A549 (cell line): ENCODE results near the gene SLC17A5. TPM values are rescaled to one million over a fixed set of nuclear protein-coding genes. Genes with fewer than 3 reads are reported as not detected.

ENCODE experiments used
- ATAC-seq, 2 experiments: fragments of 200-7000 bp in 1 of 2; fragments of >200 bp in 1 of 2; cut with Nextera tagmentation in 1 of 2; cut with Tn5 transposase in 1 of 2; 3 replicates each; pipeline versions ENCODE4 v1.8.0 to v1.9.1; 2018 to 2020; ENCODE audit warnings: mild to moderate bottlenecking in 1 of 2, moderate library complexity in 1 of 2
- CTCF ChIA-PET: fragments of 300-600 bp; sonication (Branson Sonifier 250); formaldehyde crosslinking; extraction: SDS; loops from one replicate; lab custom pipeline; 2021; ENCODE audit warnings: antibody characterized with exemption, inconsistent platforms; lab: Yijun Ruan, JAX
- POLR2A ChIA-PET: fragments of 350-600 bp; formaldehyde crosslinking; extraction: SDS; loops from one replicate; lab custom pipeline; 2021; ENCODE audit warnings: antibody characterized with exemption, inconsistent platforms; lab: Yijun Ruan, JAX
- DNase-seq, 2 experiments: peaks; one replicate each; pipeline versions ENCODE4 v3.0.0 to v3.0.0-alpha.2; 2011 to 2016; ENCODE audit warnings: low read depth in 1 of 2, low spot score in 1 of 2
- FAIRE-seq: peaks from 2 replicates; lab custom pipeline; 2011; peaks lifted over from hg19 to GRCh38; lab: Jason Lieb, UNC
- H3K27ac ChIP-seq, 2 experiments: fragments of >200 bp; sonication (Bioruptor Twin); formaldehyde crosslinking; 3 replicates each; pipeline ENCODE4 v1.5.1; 2016 to 2017
- H3K4me1 ChIP-seq: fragments of >200 bp; sonication (Bioruptor Twin); formaldehyde crosslinking; 3 replicates; pipeline ENCODE4 v1.6.1; 2016
- H3K4me2 ChIP-seq: fragments of >200 bp; sonication (Bioruptor Twin); formaldehyde crosslinking; 3 replicates; pipeline ENCODE4 v1.6.1; 2016
- H3K4me3 ChIP-seq: fragments of >200 bp; sonication (Bioruptor Twin); formaldehyde crosslinking; 3 replicates; pipeline ENCODE4 v1.5.1; 2016
- H3K9me3 ChIP-seq: fragments of >200 bp; sonication (Bioruptor Twin); formaldehyde crosslinking; 3 replicates; pipeline ENCODE4 v1.6.1; 2016
- BCL3 ChIP-seq: fragments of >200 bp; sonication (Bioruptor Twin); formaldehyde crosslinking; IDR thresholded peaks from 3 replicates; pipeline ENCODE4 v1.6.1; 2016
- BHLHE40 ChIP-seq: IDR thresholded peaks from 2 replicates; pipeline ENCODE4 v1.6.1; 2012; ENCODE audit warnings: low read depth, low read length, inconsistent platforms
- CEBPB ChIP-seq, 2 experiments: fragments of >200 bp in 1 of 2; sonication (Bioruptor Twin) in 1 of 2; formaldehyde crosslinking in 1 of 2; IDR thresholded peaks; 2 replicates each; pipeline ENCODE4 v1.6.1; 2012 to 2016
- CHD2 ChIP-seq: fragments of 150-350 bp; IDR thresholded peaks from 2 replicates; pipeline ENCODE4 v1.6.1; 2014; ENCODE audit warnings: low read length; ENCODE audit not compliant: partially characterized antibody
- CHD4 ChIP-seq: fragments of 200-600 bp; sonication (generic); IDR thresholded peaks from 2 replicates; pipeline ENCODE4 v1.6.1; 2016; ENCODE audit warnings: antibody characterized with exemption, mild to moderate bottlenecking, borderline replicate concordance
- CTCF ChIP-seq: fragments of >200 bp; sonication (Bioruptor Twin); formaldehyde crosslinking; IDR thresholded peaks from 3 replicates; pipeline ENCODE4 v1.5.1; 2016
- E2F6 ChIP-seq: IDR thresholded peaks from 2 replicates; pipeline ENCODE4 v1.6.1; 2012; ENCODE audit warnings: low read depth, borderline replicate concordance
- FOSL2 ChIP-seq, 2 experiments: fragments of 450-650 bp in 1 of 2; fragments of >200 bp in 1 of 2; sonication (Bioruptor Twin) in 1 of 2; formaldehyde crosslinking; IDR thresholded peaks; 2 replicates each; pipeline versions ENCODE4 v1.5.0 to v1.6.1; 2016 to 2020; ENCODE audit warnings: mild to moderate bottlenecking in 1 of 2, moderate library complexity in 1 of 2
- GATA3 ChIP-seq: IDR thresholded peaks from 2 replicates; pipeline ENCODE4 v1.6.1; 2012; ENCODE audit warnings: borderline replicate concordance
- HDAC2 ChIP-seq: fragments of 200-600 bp; sonication (generic); IDR thresholded peaks from 2 replicates; pipeline ENCODE4 v1.6.1; 2016
- HOXB5 ChIP-seq: fragments of 250-450 bp; sonication (Bioruptor Pico); IDR thresholded peaks from 2 replicates; pipeline ENCODE4 v1.5.0; 2020; ENCODE audit warnings: mild to moderate bottlenecking, moderate library complexity
- JUN ChIP-seq, 2 experiments: fragments of >200 bp; sonication (Bioruptor Twin); formaldehyde crosslinking; IDR thresholded peaks; 2 replicates in 1 of 2; 3 replicates in 1 of 2; pipeline ENCODE4 v1.6.1; 2016 to 2017
- JUNB ChIP-seq: fragments of >200 bp; sonication (Bioruptor Twin); formaldehyde crosslinking; IDR thresholded peaks from 2 replicates; pipeline ENCODE4 v1.6.1; 2016
- MAFK ChIP-seq: fragments of 450-650 bp; IDR thresholded peaks from 2 replicates; pipeline ENCODE4 v1.6.1; 2014; ENCODE audit not compliant: partially characterized antibody
- NPAS2 ChIP-seq: fragments of 250-450 bp; sonication (Bioruptor Pico); IDR thresholded peaks from 2 replicates; pipeline ENCODE4 v1.8.0; 2022; ENCODE audit warnings: mild to moderate bottlenecking, moderate library complexity, borderline replicate concordance
- POLR2AphosphoS2 ChIP-seq: conservative IDR thresholded peaks from 2 replicates; pipeline ENCODE4 v1.6.1; 2012; ENCODE audit warnings: low read length, improper control_type of control experiment, inconsistent platforms
- RAD21 ChIP-seq, 2 experiments: fragments of >200 bp in 1 of 2; sonication (Bioruptor Twin) in 1 of 2; formaldehyde crosslinking in 1 of 2; IDR thresholded peaks in 1 of 2; conservative IDR thresholded peaks in 1 of 2; 2 replicates in 1 of 2; 3 replicates in 1 of 2; pipeline ENCODE4 v1.6.1; 2012 to 2018; ENCODE audit warnings: inconsistent platforms in 1 of 2
- RARB ChIP-seq: fragments of 250-450 bp; sonication (Bioruptor Pico); IDR thresholded peaks from 2 replicates; pipeline ENCODE4 v1.8.0; 2021; ENCODE audit warnings: mild to moderate bottlenecking, moderate library complexity
- RCOR1 ChIP-seq: fragments of 150-350 bp; IDR thresholded peaks from 2 replicates; pipeline ENCODE4 v1.6.1; 2014; ENCODE audit warnings: antibody characterized with exemption, low read length, low read depth
- REST ChIP-seq: fragments of 200-600 bp; sonication (generic); IDR thresholded peaks from 2 replicates; pipeline ENCODE4 v1.6.1; 2016; ENCODE audit warnings: antibody characterized with exemption, mild to moderate bottlenecking, moderate library complexity
- RFX5 ChIP-seq: fragments of 450-650 bp; IDR thresholded peaks from 2 replicates; pipeline ENCODE4 v1.7.1; 2014; ENCODE audit warnings: antibody characterized with exemption, mild to moderate bottlenecking, moderate library complexity
- SMC3 ChIP-seq: fragments of >200 bp; sonication (Bioruptor Twin); formaldehyde crosslinking; IDR thresholded peaks from 3 replicates; pipeline ENCODE4 v1.6.1; 2018; ENCODE audit warnings: inconsistent platforms
- SREBF2 ChIP-seq: fragments of 450-650 bp; IDR thresholded peaks from 2 replicates; pipeline ENCODE4 v1.6.1; 2014; ENCODE audit warnings: mild to moderate bottlenecking, moderate library complexity
- TFCP2L1 ChIP-seq: fragments of 250-450 bp; sonication (Bioruptor Pico); IDR thresholded peaks from 2 replicates; pipeline ENCODE4 v1.5.0; 2021; ENCODE audit warnings: mild to moderate bottlenecking
- TP53 ChIP-seq: fragments of 250-450 bp; sonication (Bioruptor Pico); IDR thresholded peaks from 2 replicates; pipeline ENCODE4 v1.5.0; 2021; ENCODE audit warnings: mild to moderate bottlenecking, moderate library complexity
- ZSCAN20 ChIP-seq: fragments of 250-450 bp; sonication (Bioruptor Pico); IDR thresholded peaks from 2 replicates; pipeline ENCODE4 v1.8.0; 2022; ENCODE audit warnings: mild to moderate bottlenecking, moderate library complexity
- WGBS: methylation state at CpG from one replicate; pipeline ENCODE4 v1.1.6; 2017; ENCODE audit errors: missing lambda C conversion rate; 5-methylcytosine and 5-hydroxymethylcytosine counted together
- polyA plus RNA-seq, 4 experiments: library from polyadenylated mRNA; depleted of rRNA in 3 of 4; stranded (reverse); fragments of >200 nt; fragmentation: RNase III in 1 of 4; extraction: RNeasy Plus Mini Kit Qiagen cat#74134 plus additional on column Dnase treatment in 1 of 4; gene quantifications; 2 replicates in 3 of 4; 3 replicates in 1 of 4; pipeline ENCODE4 v1.2.3, GENCODE V29; 2011 to 2017

SLC17A5 gene
- polyA plus RNA-seq, 2 of the 4 experiments (the other 2 are of a cell fraction): 10.0 to 10.6 TPM

- H3K9me3 ChIP-seq: no peaks in the 10 kb centered on the region
- DNase-seq (no peak), ATAC-seq (no peak), FAIRE-seq (no peak)
- WGBS: 86% methylated on average over 4 of the region's 4 CpGs
- H3K4me1 ChIP-seq: 0 out of 3 replicates have a peak, but pooled peaks cover under 1% of the 10 kb centered on the region
- H3K4me2 ChIP-seq: no peak overlapping the region
- POLR2A ChIA-PET: no interaction called here
- CTCF ChIA-PET: no interaction called here
- no peak for TF ChIP-seq FOSL2 (IDR thresholded peaks at IDR 0.05)
- no peak for TF ChIP-seq FOSL2 (CRISPR knock-in tag; IDR thresholded peaks at IDR 0.05)
- no peak for TF ChIP-seq SREBF2
- no peak for TF ChIP-seq NPAS2 (CRISPR knock-in tag)
- TF ChIP-seq CEBPB (IDR thresholded peaks at IDR 0.05): no peak
- TF ChIP-seq HOXB5 (CRISPR knock-in tag): no peak
- no peak for TF ChIP-seq JUNB
- TF ChIP-seq RFX5: no peak
- no peak for TF ChIP-seq SMC3
- no peak for TF ChIP-seq JUN (IDR thresholded peaks at IDR 0.05)
- H3K27ac ChIP-seq: no peak overlapping the region
- H3K4me3 ChIP-seq: no peak overlapping the region
Measured at GRCh38 chr6:73639040-73639439, 14.8 kb downstream of the SLC17A5 start.

GRCh38 chr6:73637404-73637803 lies 16.4 kb downstream of the SLC17A5 start:
- FAIRE-seq: no peak
- Histone ChIP-seq H3K9me3 (no peaks in the 10 kb centered on the region), H3K4me3 (no peak overlapping the region), H3K4me2 (no peak overlapping the region), H3K27ac (no peak overlapping the region), H3K4me1 (no peaks in the 10 kb centered on the region)
- WGBS: 85% methylated on average over 2 of the region's 2 CpGs
- no peak for ATAC-seq
- DNase-seq: no peak
- ChIA-PET POLR2A (no interaction called here), CTCF (no interaction called here)
- TF ChIP-seq RARB (no peak), SMC3 (no peak), E2F6 (no peak), RAD21 (conservative IDR thresholded peaks at IDR 0.05 in 1 of 2, IDR thresholded peaks at IDR 0.05 in 1 of 2) (no peak), CHD2 (no peak), BHLHE40 (no peak), TFCP2L1 (CRISPR knock-in tag) (no peak), BCL3 (no peak), POLR2AphosphoS2 (no peak), RCOR1 (no peak), MAFK (no peak)
- TF ChIP-seq, all 56 proteins: peak for 0

- POLR2A ChIA-PET: no interaction called here
- no peaks in the 10 kb centered on the region for H3K9me3 ChIP-seq
- H3K27ac ChIP-seq: no peak overlapping the region
- no peak for TF ChIP-seq CHD4
- TF ChIP-seq BHLHE40: no peak
- no peak for TF ChIP-seq TP53 (CRISPR knock-in tag)
- no peak for TF ChIP-seq HDAC2
- TF ChIP-seq POLR2AphosphoS2: no peak
- no peak for TF ChIP-seq CTCF
- no peak for TF ChIP-seq ZSCAN20
- TF ChIP-seq GATA3: no peak
- TF ChIP-seq CEBPB (IDR thresholded peaks at IDR 0.05): no peak
- TF ChIP-seq RAD21 (conservative IDR thresholded peaks at IDR 0.05 in 1 of 2, IDR thresholded peaks at IDR 0.05 in 1 of 2): no peak
- no peak for TF ChIP-seq REST
- TF ChIP-seq, all 56 proteins: peak for 0
- Histone ChIP-seq H3K4me1 (no peaks in the 10 kb centered on the region), H3K4me2 (no peak overlapping the region), H3K4me3 (no peak overlapping the region)
- FAIRE-seq (no peak), DNase-seq (no peak), ATAC-seq (no peak)
- CTCF ChIA-PET: interaction anchor here (0.6 kb wide), 1 partner anchor 137 kb away, joined by 3 read pairs; no protein-coding TSS in a partner anchor
Measured at GRCh38 chr6:73636048-73636447, 17.7 kb downstream of the SLC17A5 start.
